ENCODE measurements around the gene UNC79. TPM values are rescaled to one million over a fixed set of nuclear protein-coding genes. Genes with fewer than 3 reads are reported as not detected.

Gene UNC79
- total RNA-seq, 1 experiment from 2014 or later, result not detected

DNA sequence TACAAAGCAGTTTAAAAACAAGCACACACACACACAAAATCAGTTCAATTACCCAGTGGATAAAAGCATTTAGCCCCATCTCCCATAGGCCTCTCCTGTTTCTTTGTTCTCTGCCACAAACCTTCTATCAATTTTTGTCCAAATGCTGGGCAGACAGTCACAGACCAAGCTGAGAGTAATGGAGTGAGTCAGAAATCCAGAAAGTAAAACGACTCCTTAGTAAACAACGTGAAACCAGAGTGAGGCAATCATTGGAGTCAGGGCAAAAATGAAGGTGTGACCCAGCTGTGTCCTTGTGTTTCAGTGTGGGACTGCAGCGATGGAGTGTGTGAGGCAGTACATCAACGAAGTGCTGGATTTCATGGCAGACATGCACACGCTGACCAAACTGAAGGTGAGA lies 255.5 kb downstream of the UNC79 start:
- Mint-ChIP-seq H3K27me3 (ENCODE audit: unreplicated experiment) (peaks cover 72% of the 10 kb centered on the region), H3K27ac (ENCODE audit: unreplicated experiment) (no peak overlapping the region), H3K4me1 (ENCODE audit: low read depth, unreplicated experiment) (no peaks in the 10 kb centered on the region), H3K9me3 (ENCODE audit: low read depth, unreplicated experiment) (no peaks in the 10 kb centered on the region), H3K4me3 (ENCODE audit: low read depth, unreplicated experiment) (no peak overlapping the region), H3K36me3 (ENCODE audit: insufficient read depth, unreplicated experiment) (no peaks in the 10 kb centered on the region)
- CTCF ChIA-PET, result no interaction called here
- BruUV-seq (replicated peaks), result no TSS peak
- DNase-seq, result no peak
- intact Hi-C loops (cut with micrococcal nuclease; ENCODE audit: unreplicated experiment), result no loop called here
- TF ChIP-seq, protein P1, sequence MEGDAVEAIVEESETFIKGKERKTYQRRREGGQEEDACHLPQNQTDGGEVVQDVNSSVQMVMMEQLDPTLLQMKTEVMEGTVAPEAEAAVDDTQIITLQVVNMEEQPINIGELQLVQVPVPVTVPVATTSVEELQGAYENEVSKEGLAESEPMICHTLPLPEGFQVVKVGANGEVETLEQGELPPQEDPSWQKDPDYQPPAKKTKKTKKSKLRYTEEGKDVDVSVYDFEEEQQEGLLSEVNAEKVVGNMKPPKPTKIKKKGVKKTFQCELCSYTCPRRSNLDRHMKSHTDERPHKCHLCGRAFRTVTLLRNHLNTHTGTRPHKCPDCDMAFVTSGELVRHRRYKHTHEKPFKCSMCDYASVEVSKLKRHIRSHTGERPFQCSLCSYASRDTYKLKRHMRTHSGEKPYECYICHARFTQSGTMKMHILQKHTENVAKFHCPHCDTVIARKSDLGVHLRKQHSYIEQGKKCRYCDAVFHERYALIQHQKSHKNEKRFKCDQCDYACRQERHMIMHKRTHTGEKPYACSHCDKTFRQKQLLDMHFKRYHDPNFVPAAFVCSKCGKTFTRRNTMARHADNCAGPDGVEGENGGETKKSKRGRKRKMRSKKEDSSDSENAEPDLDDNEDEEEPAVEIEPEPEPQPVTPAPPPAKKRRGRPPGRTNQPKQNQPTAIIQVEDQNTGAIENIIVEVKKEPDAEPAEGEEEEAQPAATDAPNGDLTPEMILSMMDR (IDR thresholded peaks at IDR 0.05; ENCODE audit: unreplicated experiment), result no peak

DNA sequence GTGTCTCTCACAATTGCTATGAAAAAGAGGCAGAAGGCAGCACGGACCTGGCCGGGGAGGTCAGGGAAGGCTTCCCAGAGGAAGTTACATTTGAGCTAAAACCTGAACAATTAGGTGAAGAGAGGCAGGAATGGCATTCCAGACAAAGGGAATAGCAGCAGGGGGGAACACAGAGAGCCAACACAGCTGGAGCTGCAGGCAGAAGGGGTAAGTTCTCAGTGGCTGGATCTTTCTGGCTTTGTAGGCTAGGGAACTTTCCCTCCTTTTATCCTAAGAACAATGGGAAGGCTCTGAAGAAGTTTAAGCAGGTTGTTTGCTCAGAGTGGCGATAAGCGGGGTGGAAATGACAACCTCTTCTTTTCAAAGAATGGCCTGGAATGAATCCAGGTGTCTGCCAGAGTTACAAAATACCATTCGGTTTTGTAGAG lies 257.5 kb downstream of the UNC79 start:
- Mint-ChIP-seq H3K27me3 (ENCODE audit: unreplicated experiment) (peaks cover 67% of the 10 kb centered on the region), H3K36me3 (ENCODE audit: insufficient read depth, unreplicated experiment) (no peaks in the 10 kb centered on the region), H3K4me1 (ENCODE audit: low read depth, unreplicated experiment) (no peaks in the 10 kb centered on the region), H3K9me3 (ENCODE audit: low read depth, unreplicated experiment) (no peaks in the 10 kb centered on the region), H3K4me3 (ENCODE audit: low read depth, unreplicated experiment) (no peak overlapping the region), H3K27ac (ENCODE audit: unreplicated experiment) (no peak overlapping the region)
- intact Hi-C loops (cut with micrococcal nuclease; ENCODE audit: unreplicated experiment), result no loop called here
- no peak for DNase-seq
- CTCF ChIA-PET, result no interaction called here
- BruUV-seq (replicated peaks), result no TSS peak
- TF ChIP-seq, protein P1 (IDR thresholded peaks at IDR 0.05; ENCODE audit: unreplicated experiment), result no peak

DNA sequence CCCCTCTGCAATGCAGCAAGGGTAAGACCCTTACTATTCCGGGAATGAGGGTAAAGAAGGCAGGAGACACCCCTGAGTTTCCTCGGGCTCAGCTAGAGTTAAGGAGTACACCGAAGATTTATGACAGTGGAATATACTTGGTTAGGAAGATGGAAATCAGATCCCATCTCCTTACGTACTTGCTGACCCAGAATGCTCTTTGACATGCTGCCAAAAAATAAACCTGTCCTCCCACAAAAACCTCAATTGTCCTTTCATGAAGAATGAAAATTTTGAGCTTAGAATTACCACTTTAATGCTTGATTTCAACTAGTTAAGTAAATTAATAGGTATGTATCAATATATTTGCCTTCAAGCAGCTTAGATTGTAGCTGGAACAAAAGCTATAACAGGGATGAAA lies 258.1 kb downstream of the UNC79 start:
- no TSS peak for BruUV-seq (replicated peaks)
- H3K36me3 Mint-ChIP-seq (ENCODE audit: insufficient read depth, unreplicated experiment), result no peaks in the 10 kb centered on the region
- H3K9me3 Mint-ChIP-seq (ENCODE audit: low read depth, unreplicated experiment), result no peaks in the 10 kb centered on the region
- peaks cover 67% of the 10 kb centered on the region for H3K27me3 Mint-ChIP-seq (ENCODE audit: unreplicated experiment)
- no peak overlapping the region for H3K4me3 Mint-ChIP-seq (ENCODE audit: low read depth, unreplicated experiment)
- CTCF ChIA-PET, result interaction anchor here (0.7 kb wide), 1 partner anchor 424 kb away, joined by 3 read pairs; no protein-coding TSS in a partner anchor
- intact Hi-C loops (cut with micrococcal nuclease; ENCODE audit: unreplicated experiment), result no loop called here
- DNase-seq, result no peak
- TF ChIP-seq, protein P1 (IDR thresholded peaks at IDR 0.05; ENCODE audit: unreplicated experiment), result no peak
- H3K27ac Mint-ChIP-seq (ENCODE audit: unreplicated experiment), result no peak overlapping the region
- no peaks in the 10 kb centered on the region for H3K4me1 Mint-ChIP-seq (ENCODE audit: low read depth, unreplicated experiment)

DNA sequence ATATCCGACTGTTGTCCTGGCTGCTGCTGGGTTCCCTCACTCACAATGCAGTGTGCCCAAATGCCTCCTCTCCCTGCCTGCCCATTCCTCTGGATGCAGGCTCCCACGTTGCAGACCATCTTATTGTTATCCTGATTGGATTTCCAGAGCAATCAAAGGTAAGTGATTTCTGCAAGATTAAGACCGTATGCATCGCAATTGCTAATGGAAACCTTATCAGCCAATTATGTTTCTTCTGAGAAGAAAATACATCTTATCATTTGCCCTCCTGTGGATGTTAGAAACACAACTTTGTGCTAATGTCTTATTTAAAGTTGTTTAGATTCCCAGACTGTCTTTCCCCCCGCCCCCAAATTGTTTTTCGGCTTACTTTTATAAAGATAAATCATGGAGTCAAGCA lies 259.4 kb downstream of the UNC79 start:
- DNase-seq, result no peak
- H3K9me3 Mint-ChIP-seq (ENCODE audit: low read depth, unreplicated experiment), result no peaks in the 10 kb centered on the region
- TF ChIP-seq, protein P1 (IDR thresholded peaks at IDR 0.05; ENCODE audit: unreplicated experiment), result no peak
- peaks cover 75% of the 10 kb centered on the region for H3K27me3 Mint-ChIP-seq (ENCODE audit: unreplicated experiment)
- no peaks in the 10 kb centered on the region for H3K36me3 Mint-ChIP-seq (ENCODE audit: insufficient read depth, unreplicated experiment)
- H3K4me1 Mint-ChIP-seq (ENCODE audit: low read depth, unreplicated experiment), result no peaks in the 10 kb centered on the region
- H3K4me3 Mint-ChIP-seq (ENCODE audit: low read depth, unreplicated experiment), result no peak overlapping the region
- H3K27ac Mint-ChIP-seq (ENCODE audit: unreplicated experiment), result no peak overlapping the region
- BruUV-seq (replicated peaks), result no TSS peak
- CTCF ChIA-PET, result no interaction called here
- intact Hi-C loops (cut with micrococcal nuclease; ENCODE audit: unreplicated experiment), result no loop called here
